ENCODE data around the gene LSM14B.
A peak's percentile ranks its signal among the peaks of the same experiment; 100 is the strongest.

Gene LSM14B

GRCh38 chr20:62119591-62120364, 2.5 kb upstream of the LSM14B start:
- H3K27ac Mint-ChIP-seq: no peak overlapping the region
- peaks cover 3% of the 10 kb centered on the region for H3K9me3 Mint-ChIP-seq
- H3K4me3 Mint-ChIP-seq: no peak overlapping the region
- H3K4me1 Mint-ChIP-seq (ENCODE audit: low read depth): peaks cover 27% of the 10 kb centered on the region
- peaks cover 7% of the 10 kb centered on the region for H3K36me3 Mint-ChIP-seq (ENCODE audit: low read depth)
- no peaks in the 10 kb centered on the region for H3K27me3 Mint-ChIP-seq (ENCODE audit: low read depth)

GRCh38 chr20:62120365-62120762, 1.9 kb upstream of the LSM14B start:
- Mint-ChIP-seq H3K4me1 (ENCODE audit: low read depth) (peaks cover 27% of the 10 kb centered on the region), H3K27ac (no peak overlapping the region), H3K9me3 (peaks cover 3% of the 10 kb centered on the region), H3K36me3 (ENCODE audit: low read depth) (peaks cover 7% of the 10 kb centered on the region), H3K4me3 (peak overlapping the region; percentile 25), H3K27me3 (ENCODE audit: low read depth) (no peaks in the 10 kb centered on the region)

- H3K36me3 Mint-ChIP-seq (ENCODE audit: low read depth): peaks cover 7% of the 10 kb centered on the region
- peak overlapping the region; percentile 82 for H3K27ac Mint-ChIP-seq
- peaks cover 27% of the 10 kb centered on the region for H3K4me1 Mint-ChIP-seq (ENCODE audit: low read depth)
- peak overlapping the region; percentile 85 for H3K4me3 Mint-ChIP-seq
- no peaks in the 10 kb centered on the region for H3K9me3 Mint-ChIP-seq
- H3K27me3 Mint-ChIP-seq (ENCODE audit: low read depth): no peaks in the 10 kb centered on the region
These were observed 1.1 kb upstream of the LSM14B start for GRCh38 chr20:62120990-62121775.

- peaks cover 18% of the 10 kb centered on the region for H3K36me3 Mint-ChIP-seq (ENCODE audit: low read depth)
- H3K27me3 Mint-ChIP-seq (ENCODE audit: low read depth): no peaks in the 10 kb centered on the region
- peak overlapping the region; percentile 84 for H3K4me3 Mint-ChIP-seq
- H3K9me3 Mint-ChIP-seq: no peaks in the 10 kb centered on the region
- H3K27ac Mint-ChIP-seq: peak overlapping the region; percentile 57
- peaks cover 21% of the 10 kb centered on the region for H3K4me1 Mint-ChIP-seq (ENCODE audit: low read depth)
These were observed 577 bp downstream of the LSM14B start for GRCh38 chr20:62122654-62123449.

DNA sequence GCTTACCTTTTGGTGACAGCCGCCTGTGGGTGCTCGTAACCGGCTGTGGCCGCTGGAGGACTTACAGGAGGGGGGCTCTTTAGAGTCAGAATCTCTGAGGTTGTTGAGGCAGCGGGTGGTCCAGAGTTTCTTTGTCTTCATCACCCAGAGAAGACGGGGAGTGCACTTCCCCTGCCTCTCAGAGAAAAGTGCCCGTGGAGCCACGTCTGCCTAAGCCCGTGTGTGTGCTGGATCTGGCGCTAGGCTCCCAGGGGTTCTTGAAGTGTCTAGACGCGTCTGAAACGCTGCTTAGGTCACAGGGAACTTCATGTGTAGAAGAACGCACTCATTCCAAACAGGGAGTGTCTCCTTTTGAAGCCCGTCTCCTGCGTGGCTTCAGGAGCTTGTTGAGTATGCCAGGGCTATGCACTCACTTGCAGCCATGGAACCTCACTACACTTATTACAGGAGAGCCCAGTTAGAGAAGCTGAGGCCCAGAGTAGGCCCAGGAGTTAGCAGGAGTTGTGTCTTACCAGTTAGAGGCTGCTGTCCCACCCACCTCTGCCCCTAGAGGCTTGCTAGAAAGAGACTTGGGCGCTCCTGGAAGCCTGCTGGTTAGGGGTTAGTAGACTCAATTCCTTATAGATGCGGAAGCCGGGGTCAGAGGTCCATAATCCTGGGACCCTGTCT, 1.3 kb downstream of the LSM14B start:
- Mint-ChIP-seq H3K9me3 (no peaks in the 10 kb centered on the region), H3K27me3 (ENCODE audit: low read depth) (no peaks in the 10 kb centered on the region), H3K4me1 (ENCODE audit: low read depth) (peaks cover 21% of the 10 kb centered on the region), H3K4me3 (peak overlapping the region; percentile 84), H3K36me3 (ENCODE audit: low read depth) (peaks cover 25% of the 10 kb centered on the region), H3K27ac (peak overlapping the region; percentile 57)

- Mint-ChIP-seq H3K36me3 (ENCODE audit: low read depth) (peaks cover 40% of the 10 kb centered on the region), H3K27ac (no peak overlapping the region), H3K9me3 (no peaks in the 10 kb centered on the region), H3K27me3 (ENCODE audit: low read depth) (no peaks in the 10 kb centered on the region), H3K4me1 (ENCODE audit: low read depth) (peaks cover 18% of the 10 kb centered on the region), H3K4me3 (no peak overlapping the region)
These were observed 3.9 kb downstream of the LSM14B start for GRCh38 chr20:62126141-62126540.

DNA sequence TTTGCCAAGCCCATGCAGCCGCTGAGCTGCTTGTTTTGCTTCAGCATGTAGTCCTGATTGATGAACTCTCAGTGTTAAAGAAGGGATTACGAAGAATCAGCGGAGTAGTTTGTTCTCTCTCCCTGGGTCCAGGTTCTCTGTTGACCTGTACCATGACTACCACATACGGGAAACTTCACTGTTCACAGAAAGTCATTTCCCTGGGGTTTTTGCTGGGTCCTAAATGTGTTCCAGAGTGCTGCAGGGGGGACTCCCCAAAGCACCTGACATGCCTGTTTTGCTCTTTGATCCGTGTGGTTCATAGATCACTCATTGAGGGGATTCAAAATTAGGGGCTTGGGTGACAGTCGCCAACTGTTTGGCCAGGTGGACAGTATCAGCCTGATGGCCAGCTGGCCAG, 5.5 kb downstream of the LSM14B start:
- Mint-ChIP-seq H3K4me1 (ENCODE audit: low read depth) (peaks cover 24% of the 10 kb centered on the region), H3K9me3 (no peaks in the 10 kb centered on the region), H3K36me3 (ENCODE audit: low read depth) (peaks cover 52% of the 10 kb centered on the region), H3K27me3 (ENCODE audit: low read depth) (no peaks in the 10 kb centered on the region), H3K27ac (no peak overlapping the region), H3K4me3 (no peak overlapping the region)

- H3K27ac Mint-ChIP-seq: no peak overlapping the region
- H3K27me3 Mint-ChIP-seq (ENCODE audit: low read depth): no peaks in the 10 kb centered on the region
- peaks cover 54% of the 10 kb centered on the region for H3K36me3 Mint-ChIP-seq (ENCODE audit: low read depth)
- peaks cover 21% of the 10 kb centered on the region for H3K4me1 Mint-ChIP-seq (ENCODE audit: low read depth)
- H3K9me3 Mint-ChIP-seq: no peaks in the 10 kb centered on the region
- H3K4me3 Mint-ChIP-seq: no peak overlapping the region
These were observed 6.2 kb downstream of the LSM14B start for GRCh38 chr20:62128502-62128901.

- Mint-ChIP-seq H3K4me3 (no peak overlapping the region), H3K27ac (no peak overlapping the region), H3K9me3 (no peaks in the 10 kb centered on the region), H3K4me1 (ENCODE audit: low read depth) (peaks cover 12% of the 10 kb centered on the region), H3K27me3 (ENCODE audit: low read depth) (no peaks in the 10 kb centered on the region), H3K36me3 (ENCODE audit: low read depth) (peaks cover 50% of the 10 kb centered on the region)
These were observed 7.7 kb downstream of the LSM14B start for GRCh38 chr20:62129731-62130531.

- Mint-ChIP-seq H3K9me3 (no peaks in the 10 kb centered on the region), H3K4me3 (no peak overlapping the region), H3K27ac (no peak overlapping the region), H3K27me3 (ENCODE audit: low read depth) (no peaks in the 10 kb centered on the region), H3K4me1 (ENCODE audit: low read depth) (peaks cover 12% of the 10 kb centered on the region), H3K36me3 (ENCODE audit: low read depth) (peaks cover 55% of the 10 kb centered on the region)
These were observed 9.5 kb downstream of the LSM14B start for GRCh38 chr20:62131560-62132320.

- H3K4me3 Mint-ChIP-seq: peak overlapping the region; percentile 40
These were observed 10.1 kb downstream of the LSM14B start for GRCh38 chr20:62132421-62132820.

GRCh38 chr20:62133051-62133845, 11.0 kb downstream of the LSM14B start:
- H3K4me1 Mint-ChIP-seq (ENCODE audit: low read depth): peaks cover 21% of the 10 kb centered on the region
- no peaks in the 10 kb centered on the region for H3K27me3 Mint-ChIP-seq (ENCODE audit: low read depth)

More at GRCh38 chr20:62132421-62132820, 10.1 kb downstream of the LSM14B start:
- H3K36me3 Mint-ChIP-seq (ENCODE audit: low read depth): peaks cover 57% of the 10 kb centered on the region
- no peaks in the 10 kb centered on the region for H3K9me3 Mint-ChIP-seq
- peak overlapping the region; percentile 77 for H3K27ac Mint-ChIP-seq
- no peaks in the 10 kb centered on the region for H3K27me3 Mint-ChIP-seq (ENCODE audit: low read depth)
- H3K4me1 Mint-ChIP-seq (ENCODE audit: low read depth): peaks cover 18% of the 10 kb centered on the region

More at GRCh38 chr20:62133051-62133845, 11.0 kb downstream of the LSM14B start:
- H3K4me3 Mint-ChIP-seq: no peak overlapping the region
- H3K9me3 Mint-ChIP-seq: no peaks in the 10 kb centered on the region
- H3K27ac Mint-ChIP-seq: no peak overlapping the region
- peaks cover 57% of the 10 kb centered on the region for H3K36me3 Mint-ChIP-seq (ENCODE audit: low read depth)
